ENCODE measurements around the gene ZGPAT.

ZGPAT gene

DNA sequence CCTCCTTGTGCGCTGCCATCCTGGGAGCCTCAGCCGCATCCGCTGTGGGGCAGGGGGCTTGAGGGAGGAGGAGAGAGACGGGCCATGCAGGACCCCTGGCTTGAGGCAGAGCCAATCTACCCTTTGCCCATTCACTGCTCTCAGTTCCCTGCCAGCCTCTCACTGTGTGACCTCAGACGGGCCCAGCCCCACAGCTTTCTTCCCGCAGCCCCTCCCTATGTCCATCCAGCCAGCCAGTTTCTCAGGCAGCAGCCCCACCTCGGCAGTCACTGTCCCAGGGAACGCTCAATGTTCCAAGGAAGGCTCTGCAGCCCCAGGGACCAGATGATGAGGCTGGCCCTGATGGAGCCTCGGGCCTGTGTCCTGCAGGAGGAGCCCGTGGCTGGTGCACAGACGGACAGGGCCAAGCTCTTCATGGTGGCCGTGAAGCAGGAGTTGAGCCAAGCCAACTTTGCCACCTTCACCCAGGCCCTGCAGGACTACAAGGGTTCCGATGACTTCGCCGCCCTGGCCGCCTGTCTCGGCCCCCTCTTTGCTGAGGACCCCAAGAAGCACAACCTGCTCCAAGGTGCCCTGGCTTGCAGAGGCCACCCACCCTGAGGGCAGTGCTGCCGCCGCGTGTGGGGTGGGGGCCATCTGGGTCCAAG lies 15.3 kb upstream of the ZGPAT start:
- DNase-seq (ENCODE audit: low read depth in 2 of 2, low spot score in 1 of 2), result no peak

DNA sequence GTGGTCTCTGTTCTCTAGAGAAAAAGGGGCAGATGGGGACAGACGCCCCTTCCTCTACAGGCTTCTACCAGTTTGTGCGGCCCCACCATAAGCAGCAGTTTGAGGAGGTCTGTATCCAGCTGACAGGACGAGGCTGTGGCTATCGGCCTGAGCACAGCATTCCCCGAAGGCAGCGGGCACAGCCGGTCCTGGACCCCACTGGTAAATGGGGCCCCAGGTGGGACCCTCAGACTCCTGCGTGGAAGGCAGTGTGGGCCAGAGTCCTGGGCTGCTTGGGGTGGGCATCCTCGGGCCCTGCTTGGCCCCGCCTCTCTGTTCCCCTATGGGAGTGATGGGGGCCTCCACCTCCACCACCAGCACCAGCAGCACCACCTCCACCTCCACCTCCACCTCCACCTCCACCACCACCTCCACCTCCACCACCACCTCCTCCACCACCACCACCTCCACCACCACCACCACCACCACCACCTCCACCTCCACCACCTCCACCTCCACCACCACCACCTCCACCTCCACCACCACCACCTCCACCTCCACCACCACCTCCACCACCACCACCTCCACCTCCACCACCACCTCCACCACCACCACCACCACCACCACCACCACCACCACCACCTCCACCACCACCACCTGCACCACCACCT lies 14.6 kb upstream of the ZGPAT start:
- no peak for DNase-seq (ENCODE audit: low read depth in 2 of 2, low spot score in 1 of 2)

DNA sequence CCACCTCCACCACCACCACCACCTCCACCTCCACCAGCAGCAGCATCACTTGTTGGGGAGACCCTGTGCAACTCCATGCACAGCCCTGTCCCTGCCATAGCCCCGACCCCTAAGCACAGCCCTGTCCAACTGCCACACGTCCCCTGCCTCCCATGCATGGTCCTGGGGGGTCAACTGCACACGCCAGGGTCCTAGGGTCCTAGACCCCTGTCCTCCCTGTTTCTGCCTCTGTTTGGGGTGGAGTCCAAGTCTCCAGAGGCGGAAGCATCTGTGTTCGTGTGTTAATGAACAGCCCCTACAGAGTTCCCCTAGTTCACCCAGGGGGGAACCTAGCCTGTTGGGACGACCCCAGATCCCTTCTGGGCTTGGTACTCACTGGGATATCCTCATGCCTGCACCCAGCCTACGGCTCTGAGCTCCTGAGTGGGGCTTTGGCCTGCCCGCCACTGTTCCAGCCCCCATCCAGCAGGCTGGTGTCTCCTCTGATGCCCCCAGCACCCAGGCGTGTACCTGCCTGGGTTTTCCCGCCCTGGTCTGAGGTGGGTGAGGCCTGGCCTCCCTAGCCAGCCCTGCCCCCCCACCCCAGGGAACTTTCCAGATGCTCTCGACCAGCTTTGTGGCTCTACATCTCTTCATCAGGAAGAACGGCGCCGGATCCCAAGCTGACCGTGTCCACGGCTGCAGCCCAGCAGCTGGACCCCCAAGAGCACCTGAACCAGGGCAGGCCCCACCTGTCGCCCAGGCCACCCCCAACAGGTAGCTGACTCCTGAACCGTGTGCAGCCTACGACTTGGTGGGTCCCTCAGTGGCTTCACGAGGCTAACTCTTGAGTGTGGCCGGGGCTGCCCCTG lies 13.9 kb upstream of the ZGPAT start:
- DNase-seq (ENCODE audit: low read depth in 2 of 2, low spot score in 1 of 2), result no peak

DNA sequence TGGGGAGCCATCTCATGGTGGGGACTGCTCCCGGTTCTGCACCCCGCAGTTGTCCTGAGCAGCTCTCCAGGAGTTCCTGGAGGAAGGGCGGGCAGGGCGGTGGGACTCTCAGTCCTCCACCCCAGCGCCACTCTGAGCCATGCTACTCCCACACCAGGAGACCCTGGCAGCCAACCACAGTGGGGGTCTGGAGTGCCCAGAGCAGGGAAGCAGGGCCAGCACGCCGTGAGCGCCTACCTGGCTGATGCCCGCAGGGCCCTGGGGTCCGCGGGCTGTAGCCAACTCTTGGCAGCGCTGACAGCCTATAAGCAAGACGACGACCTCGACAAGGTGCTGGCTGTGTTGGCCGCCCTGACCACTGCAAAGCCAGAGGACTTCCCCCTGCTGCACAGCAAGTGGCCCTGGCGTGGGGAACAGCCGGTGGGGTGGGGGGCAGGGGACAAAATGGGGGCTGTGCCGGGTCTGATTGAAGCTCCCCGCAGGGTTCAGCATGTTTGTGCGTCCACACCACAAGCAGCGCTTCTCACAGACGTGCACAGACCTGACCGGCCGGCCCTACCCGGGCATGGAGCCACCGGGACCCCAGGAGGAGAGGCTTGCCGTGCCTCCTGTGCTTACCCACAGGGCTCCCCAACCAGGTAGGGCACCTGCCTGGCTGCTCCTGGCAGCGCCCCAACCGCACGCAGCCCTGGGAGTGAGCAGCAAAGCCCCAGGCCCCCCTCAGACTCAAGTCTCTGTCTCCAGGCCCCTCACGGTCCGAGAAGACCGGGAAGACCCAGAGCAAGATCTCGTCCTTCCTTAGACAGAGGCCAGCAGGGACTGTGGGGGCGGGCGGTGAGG lies 13.0 kb upstream of the ZGPAT start:
- DNase-seq (ENCODE audit: low read depth in 2 of 2, low spot score in 1 of 2), result no peak

DNA sequence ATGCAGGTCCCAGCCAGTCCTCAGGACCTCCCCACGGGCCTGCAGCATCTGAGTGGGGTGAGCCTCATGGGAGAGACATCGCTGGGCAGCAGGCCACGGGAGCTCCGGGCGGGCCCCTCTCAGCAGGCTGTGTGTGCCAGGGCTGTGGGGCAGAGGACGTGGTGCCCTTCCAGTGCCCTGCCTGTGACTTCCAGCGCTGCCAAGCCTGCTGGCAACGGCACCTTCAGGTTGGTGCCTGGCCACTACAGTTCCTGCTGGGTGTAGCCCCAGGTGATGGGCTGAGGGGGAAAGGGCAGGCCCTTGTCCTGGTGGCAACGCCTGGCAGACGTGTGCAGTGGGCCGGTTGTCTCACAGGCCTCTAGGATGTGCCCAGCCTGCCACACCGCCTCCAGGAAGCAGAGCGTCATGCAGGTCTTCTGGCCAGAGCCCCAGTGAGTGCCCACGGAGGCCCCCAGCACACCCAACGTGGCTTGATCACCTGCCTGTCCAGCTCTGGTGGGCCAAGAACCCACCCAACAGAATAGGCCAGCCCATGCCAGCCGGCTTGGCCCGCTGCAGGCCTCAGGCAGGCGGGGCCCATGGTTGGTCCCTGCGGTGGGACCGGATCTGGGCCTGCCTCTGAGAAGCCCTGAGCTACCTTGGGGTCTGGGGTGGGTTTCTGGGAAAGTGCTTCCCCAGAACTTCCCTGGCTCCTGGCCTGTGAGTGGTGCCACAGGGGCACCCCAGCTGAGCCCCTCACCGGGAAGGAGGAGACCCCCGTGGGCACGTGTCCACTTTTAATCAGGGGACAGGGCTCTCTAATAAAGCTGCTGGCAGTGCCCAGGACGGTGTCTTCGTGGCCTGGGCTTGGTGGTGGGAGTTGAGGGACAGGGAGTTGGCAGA lies 12.2 kb upstream of the ZGPAT start:
- DNase-seq (ENCODE audit: low read depth in 2 of 2, low spot score in 1 of 2), result no peak

DNA sequence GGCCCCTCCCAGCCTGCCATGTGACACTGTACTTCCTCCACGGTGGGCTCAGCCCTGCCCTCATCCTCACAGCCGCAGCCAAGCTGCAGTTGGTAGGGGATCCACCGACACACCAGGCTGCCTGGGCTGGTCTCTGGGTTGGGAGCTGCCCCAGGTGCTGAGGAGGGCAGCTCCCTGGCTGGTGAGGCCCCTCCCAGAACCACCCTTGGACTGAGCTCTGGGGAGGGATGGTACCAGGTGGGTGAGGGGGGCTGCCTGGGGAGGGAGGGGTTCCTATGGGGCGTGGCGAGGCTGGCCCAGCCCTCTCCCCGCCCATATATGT lies 11.6 kb upstream of the ZGPAT start:
- DNase-seq (ENCODE audit: low read depth in 2 of 2, low spot score in 1 of 2), result no peak

DNA sequence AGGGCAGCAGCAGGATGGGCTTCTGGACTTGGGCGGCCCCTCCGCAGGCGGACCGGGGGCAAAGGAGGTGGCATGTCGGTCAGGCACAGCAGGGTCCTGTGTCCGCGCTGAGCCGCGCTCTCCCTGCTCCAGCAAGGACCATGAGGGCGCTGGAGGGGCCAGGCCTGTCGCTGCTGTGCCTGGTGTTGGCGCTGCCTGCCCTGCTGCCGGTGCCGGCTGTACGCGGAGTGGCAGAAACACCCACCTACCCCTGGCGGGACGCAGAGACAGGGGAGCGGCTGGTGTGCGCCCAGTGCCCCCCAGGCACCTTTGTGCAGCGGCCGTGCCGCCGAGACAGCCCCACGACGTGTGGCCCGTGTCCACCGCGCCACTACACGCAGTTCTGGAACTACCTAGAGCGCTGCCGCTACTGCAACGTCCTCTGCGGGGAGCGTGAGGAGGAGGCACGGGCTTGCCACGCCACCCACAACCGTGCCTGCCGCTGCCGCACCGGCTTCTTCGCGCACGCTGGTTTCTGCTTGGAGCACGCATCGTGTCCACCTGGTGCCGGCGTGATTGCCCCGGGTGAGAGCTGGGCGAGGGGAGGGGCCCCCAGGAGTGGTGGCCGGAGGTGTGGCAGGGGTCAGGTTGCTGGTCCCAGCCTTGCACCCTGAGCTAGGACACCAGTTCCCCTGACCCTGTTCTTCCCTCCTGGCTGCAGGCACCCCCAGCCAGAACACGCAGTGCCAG lies 11.0 kb upstream of the ZGPAT start, which contains the start of gene TNFRSF6B:
Gene TNFRSF6B (plus strand): TSS at position 25 of the 729 bp plus-strand sequence. CDS start 116 bp downstream, at position 141.
- DNase-seq (ENCODE audit: low read depth in 2 of 2, low spot score in 1 of 2), result no peak

DNA sequence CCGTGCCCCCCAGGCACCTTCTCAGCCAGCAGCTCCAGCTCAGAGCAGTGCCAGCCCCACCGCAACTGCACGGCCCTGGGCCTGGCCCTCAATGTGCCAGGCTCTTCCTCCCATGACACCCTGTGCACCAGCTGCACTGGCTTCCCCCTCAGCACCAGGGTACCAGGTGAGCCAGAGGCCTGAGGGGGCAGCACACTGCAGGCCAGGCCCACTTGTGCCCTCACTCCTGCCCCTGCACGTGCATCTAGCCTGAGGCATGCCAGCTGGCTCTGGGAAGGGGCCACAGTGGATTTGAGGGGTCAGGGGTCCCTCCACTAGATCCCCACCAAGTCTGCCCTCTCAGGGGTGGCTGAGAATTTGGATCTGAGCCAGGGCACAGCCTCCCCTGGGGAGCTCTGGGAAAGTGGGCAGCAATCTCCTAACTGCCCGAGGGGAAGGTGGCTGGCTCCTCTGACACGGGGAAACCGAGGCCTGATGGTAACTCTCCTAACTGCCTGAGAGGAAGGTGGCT lies 10.4 kb upstream of the ZGPAT start:
- no peak for DNase-seq (ENCODE audit: low read depth in 2 of 2, low spot score in 1 of 2)

DNA sequence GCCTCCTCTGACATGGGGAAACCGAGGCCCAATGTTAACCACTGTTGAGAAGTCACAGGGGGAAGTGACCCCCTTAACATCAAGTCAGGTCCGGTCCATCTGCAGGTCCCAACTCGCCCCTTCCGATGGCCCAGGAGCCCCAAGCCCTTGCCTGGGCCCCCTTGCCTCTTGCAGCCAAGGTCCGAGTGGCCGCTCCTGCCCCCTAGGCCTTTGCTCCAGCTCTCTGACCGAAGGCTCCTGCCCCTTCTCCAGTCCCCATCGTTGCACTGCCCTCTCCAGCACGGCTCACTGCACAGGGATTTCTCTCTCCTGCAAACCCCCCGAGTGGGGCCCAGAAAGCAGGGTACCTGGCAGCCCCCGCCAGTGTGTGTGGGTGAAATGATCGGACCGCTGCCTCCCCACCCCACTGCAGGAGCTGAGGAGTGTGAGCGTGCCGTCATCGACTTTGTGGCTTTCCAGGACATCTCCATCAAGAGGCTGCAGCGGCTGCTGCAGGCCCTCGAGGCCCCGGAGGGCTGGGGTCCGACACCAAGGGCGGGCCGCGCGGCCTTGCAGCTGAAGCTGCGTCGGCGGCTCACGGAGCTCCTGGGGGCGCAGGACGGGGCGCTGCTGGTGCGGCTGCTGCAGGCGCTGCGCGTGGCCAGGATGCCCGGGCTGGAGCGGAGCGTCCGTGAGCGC lies 9.8 kb upstream of the ZGPAT start:
- DNase-seq (ENCODE audit: low read depth in 2 of 2, low spot score in 1 of 2), result no peak

DNA sequence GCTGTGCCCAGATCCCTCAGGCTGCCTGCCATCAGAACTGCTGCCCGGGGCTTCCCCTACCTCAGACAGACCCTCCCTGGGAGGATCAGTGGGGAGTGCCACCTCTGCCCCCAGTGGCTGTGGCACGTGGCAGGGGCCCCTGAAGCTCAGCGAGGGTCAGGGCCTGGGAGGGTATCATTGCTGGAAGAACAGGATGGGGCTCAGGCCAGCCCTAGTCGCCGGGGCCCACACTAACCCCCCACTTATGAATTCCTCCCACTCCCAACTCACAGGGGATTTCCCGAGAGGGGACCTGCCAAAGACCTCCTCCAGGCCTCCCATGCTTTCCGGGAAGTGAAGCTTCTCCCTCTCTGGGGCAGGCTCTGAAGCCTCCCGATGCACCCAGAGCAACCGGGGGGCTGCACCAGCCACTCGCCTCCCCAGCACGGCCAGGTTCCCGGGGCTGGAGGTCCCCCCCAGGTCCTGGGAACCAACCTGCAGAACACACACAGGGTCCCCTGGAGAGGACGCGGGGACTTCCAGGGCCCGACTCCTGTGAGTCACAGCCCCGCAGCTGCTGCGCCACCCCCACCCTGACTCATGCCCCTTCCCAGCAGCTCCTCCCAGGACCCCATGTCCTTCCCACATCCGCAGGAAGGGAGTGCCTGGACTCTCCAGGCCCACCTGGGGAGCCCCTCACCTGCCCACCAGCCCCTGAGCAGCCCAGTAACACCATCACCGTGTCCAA lies 8.9 kb upstream of the ZGPAT start:
- DNase-seq (ENCODE audit: low read depth in 2 of 2, low spot score in 1 of 2), result no peak

DNA sequence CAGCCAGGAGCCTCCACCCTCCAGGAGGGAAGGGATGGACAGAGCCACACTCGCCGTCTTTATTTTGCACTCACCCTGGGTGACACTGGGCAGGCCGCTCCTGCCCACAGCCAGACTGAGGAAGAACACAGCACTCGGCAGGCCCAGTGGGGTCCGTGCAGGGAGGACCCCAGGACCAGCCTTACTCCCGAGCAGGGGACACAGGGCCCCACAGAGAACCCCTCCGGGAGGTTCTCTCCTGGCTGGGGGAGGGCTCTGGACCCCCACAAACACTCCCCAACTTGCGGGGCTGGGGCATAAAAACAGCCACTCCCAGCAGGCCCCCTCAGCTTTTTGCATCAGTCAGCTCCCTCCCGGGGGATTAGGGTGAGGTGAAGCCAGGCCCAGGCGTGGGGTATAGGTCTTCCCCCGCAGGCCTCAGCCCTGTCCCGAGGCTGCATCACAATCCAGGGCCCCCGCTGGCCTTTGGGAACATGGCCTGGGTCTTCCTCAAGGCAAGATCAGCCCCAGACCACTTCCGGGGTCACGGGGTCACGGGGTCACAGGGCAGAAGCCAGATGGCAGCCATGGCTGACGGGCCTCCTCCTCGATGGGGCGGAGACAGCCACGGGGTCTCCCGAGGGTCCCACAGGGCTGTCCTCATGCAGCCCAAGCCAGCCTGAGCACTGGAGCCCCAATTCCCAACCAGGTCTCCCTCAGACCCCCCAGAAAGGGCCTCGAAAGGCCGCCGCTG lies 8.2 kb upstream of the ZGPAT start:
- no peak for DNase-seq (ENCODE audit: low read depth in 2 of 2, low spot score in 1 of 2)

DNA sequence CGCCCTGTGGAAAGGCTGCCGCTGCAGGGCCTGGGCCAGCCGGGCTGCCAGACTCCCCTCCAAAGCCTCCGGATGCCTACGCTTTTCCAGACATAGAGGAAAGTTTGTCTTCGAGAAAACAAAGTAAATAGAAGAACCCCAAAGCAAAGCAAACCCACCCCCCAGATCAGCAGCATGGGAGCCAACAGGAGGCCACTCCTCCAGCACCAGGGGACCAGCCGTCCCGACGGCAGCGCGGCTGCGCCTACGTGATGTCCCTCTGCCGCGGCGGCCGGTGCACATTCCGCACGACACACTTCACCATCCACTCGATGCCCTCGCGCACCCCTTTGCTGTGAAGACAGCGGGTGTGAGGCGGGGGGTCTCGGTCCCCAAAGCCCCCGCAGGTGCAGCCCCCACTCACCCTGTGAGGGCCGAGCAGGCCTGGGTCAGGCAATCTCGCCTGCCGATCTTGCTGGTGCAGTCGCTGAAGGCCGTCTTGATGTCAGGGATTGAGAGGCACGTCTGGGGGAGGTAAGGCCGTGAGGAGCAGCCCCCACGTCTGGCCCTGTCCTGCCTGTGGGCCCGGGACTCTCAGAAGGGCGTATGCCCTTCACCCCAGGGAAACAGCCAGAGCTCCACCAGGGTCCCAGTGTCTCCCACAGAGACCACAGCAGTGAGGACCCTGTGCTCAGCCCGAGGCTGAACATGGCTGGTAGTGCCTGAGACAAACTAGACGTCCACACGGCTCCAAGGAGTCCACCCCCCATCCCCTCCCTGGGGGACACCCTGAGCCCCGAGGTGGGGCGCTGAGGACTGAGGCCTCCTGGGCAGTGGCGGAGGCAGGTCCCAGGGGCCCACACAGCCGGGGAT lies 7.4 kb upstream of the ZGPAT start:
- no peak for DNase-seq (ENCODE audit: low read depth in 2 of 2, low spot score in 1 of 2)

DNA sequence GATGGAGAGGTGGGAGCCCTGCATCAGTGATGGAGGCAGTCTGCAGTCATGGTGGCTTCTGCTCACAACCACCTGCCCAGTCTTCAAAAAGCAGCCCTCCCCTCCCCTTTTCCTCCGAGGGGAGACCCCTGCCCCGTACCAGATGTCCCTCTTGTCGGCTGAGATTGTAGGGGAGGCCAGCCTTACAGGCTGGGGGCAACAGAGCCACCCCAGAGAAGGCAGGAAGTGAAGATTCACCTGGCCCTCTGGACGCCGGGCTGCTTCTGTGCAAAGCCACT lies 6.8 kb upstream of the ZGPAT start:
- no peak for DNase-seq (ENCODE audit: low read depth in 2 of 2, low spot score in 1 of 2)

DNA sequence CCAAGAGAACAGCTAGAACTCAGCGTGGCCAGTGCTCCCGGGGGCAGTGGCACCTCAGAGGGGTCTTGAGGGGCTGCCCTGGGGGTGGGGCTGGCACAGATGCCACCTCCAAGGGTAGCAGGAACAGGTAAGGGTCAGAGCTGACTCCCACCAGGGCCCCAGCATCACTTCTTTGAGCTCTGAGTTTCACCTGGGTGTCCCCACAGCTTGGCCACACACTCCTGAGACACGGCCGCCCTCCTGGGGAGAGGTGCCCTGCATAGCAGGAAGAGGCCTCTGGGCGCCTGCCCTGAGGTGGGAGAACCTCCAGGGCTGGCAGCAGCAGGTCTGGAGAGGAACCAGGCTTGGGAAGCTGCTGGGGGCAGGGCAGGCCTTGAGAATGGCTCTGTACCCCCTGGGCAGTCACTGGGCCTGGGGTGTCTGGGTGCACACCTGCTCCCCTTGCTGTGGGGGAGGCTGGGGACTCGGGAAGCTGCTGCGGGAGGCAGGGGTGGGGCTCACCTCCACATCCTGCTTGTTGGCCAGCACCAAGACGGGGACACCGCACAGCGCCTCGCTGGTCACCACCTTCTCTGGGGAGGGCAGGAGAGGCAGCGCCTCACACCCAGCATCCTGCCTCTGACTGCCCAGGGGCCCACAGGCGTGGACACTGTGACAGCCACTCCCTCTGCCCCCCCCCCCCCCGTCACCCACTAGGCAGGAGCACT lies 6.4 kb upstream of the ZGPAT start:
- DNase-seq (ENCODE audit: low read depth in 2 of 2, low spot score in 1 of 2), result no peak

DNA sequence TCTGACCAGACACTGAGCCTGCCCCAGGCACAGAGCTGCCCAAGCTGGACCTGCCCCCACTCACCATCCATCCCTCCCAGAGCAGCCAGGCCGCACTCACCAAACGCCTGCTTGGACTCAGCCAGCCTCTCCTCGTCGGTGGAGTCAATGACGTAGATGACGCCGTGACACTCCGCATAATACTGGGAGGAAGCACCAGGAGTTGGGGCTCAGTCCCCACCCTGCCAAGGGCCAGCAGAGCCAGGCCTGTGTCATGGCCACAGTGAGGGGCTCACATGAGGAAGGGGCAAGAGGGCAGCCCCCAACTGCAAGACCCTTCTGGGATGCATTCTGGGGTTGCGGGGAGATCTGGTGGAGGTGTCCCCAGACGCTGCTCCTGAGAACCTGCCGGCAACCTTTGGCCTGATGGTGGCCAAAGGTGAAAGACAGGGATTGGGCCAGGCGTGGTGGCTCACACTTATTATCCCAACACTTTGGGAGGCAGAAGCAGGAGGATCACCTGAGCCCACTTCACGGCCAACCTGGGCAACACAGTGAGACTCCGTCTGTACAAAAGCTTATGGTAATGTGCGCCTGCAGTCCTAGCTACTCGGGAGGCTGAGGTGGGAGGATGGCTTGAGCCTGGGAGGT lies 5.7 kb upstream of the ZGPAT start:
- DNase-seq (ENCODE audit: low read depth in 2 of 2, low spot score in 1 of 2), result no peak
